Ammon's horn (tissue), 1 donor: ENCODE data around the gene PAQR6.
"Not testable (repeated sequence)": the region's sequence is repeated elsewhere in the genome, so short reads cannot be mapped to it uniquely, and the experiment has no call there.

ENCODE experiments used
- DNase-seq: peaks from one replicate; pipeline ENCODE4 v3.0.0-alpha.2; 2016; ENCODE audit warnings: low spot score

The PAQR6 gene

DNA sequence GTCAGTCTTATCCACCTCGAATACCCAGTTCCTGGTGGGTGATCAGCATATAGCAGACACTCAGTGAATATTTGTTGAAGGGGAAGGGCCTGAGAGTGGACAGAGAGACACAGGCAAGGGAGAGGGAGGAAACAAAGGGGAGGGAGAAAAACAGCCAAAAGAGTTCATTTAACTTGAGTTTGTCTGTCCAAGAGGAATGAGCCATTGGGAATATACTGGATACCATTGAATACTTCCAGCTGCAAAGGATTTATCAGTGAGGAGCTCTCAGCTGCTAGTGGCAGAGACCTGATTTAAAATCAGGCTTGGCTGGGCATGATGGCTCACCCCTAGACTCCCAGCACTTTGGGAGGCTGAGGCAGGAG, 17.4 kb downstream of the PAQR6 start:
- DNase-seq = no peak

DNA sequence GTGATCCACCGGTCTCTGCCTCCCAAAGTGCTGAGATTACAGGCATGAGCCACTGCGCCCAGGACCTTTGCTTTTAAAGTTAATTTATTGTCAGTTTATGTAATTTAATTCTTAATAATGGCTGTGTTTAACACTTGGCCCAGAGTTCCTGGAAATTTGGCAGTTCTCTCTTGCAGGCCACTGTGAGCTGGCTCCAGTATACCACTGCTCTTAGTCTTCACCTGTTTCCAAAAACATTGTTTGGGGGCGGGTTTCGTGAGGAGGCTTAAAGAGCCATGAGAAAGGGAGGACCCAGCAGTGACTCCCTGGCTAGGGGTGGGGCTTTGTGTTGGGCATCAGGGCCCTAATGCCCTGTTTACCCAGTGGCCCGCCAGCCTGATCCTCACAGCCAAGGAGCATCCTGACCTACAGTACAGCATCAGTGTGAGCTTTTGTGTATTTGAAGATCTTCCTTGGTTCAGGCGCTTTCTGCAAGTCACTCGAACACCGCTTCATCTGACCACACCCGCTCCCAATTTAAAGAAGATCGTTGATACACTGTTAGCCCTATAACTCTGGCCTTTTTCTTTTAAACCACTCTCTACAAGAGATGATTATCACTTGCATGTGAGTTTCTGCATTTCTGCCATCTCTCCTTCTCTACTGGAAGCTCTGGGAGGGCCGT, 17.9 kb downstream of the PAQR6 start:
- no peak for DNase-seq

DNA sequence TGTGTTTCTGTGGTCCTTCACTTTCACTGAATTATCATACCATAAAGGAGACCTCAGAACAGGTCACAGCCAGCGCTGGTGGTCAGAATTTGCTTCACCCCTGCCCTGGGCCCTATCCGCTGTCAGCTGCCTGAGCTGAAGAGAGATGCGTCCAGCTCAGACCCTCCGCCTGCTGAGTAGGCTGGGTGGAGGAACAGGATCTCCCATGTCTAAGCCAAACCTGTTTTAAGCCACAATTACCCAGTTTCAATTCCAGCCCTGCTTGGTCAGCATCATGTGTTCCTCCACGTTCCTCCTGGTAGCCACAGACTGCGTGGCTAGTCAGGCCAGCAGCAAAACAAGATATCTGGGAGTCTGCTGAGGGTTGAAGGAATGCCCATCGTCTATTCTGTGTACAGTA, 19.4 kb downstream of the PAQR6 start:
- DNase-seq = peak; percentile 49

DNA sequence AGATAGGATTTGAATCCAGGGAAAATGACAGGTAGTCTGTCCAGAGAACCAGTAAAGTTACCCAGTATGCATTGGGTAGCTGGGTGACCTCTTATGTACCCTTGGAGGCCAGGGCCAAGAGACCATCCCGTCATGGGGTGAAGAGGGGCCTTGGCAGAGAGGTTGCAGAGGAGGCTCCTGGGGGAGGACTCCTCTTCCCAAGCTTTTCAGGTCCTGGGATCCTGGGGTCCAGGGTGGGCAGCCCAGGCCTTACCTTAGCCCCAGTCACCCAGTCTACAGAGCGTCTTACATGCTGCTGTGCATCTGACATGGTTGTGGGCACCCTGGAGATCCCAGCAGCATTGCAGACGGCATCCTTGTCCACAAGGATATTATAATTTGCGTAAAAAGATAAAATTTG, 21.1 kb downstream of the PAQR6 start:
- no peak for DNase-seq

DNA sequence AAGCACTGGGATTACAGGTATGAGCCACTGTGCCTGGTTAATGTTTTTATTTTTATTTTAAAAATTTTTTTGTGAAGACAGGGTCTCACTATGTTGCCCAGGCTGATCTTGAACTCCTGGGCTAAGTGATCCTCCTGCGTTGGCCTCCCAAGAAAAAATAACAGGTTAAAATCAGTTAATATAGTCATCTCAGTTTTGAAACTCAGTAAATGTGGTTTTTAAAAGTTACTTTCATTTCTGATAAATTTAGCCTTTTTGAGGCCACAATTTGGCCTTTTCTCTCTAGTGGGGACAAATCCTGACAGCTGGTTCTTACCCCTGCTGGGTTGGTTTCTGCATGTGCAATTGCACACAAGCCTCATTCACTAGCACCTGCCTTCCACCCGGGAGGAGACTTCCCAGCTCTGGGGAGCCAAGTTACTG, 21.7 kb downstream of the PAQR6 start:
- no peak for DNase-seq

DNA sequence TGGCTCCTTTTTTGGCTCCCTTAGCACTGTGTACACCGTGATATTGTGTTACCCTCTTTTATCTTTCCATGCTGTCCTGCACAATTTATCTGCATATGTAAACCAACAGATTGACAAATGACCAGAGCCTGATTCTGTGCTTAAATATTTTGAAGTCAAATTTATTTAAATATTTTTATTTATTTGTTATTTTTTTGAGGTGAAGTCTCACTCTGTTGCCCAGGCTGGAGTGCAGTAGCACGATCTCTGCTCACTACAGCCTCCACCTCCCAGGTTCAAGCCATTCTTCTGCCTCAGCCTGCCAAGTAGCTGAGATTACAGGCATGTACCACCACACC, 22.2 kb downstream of the PAQR6 start:
- DNase-seq = no peak

DNA sequence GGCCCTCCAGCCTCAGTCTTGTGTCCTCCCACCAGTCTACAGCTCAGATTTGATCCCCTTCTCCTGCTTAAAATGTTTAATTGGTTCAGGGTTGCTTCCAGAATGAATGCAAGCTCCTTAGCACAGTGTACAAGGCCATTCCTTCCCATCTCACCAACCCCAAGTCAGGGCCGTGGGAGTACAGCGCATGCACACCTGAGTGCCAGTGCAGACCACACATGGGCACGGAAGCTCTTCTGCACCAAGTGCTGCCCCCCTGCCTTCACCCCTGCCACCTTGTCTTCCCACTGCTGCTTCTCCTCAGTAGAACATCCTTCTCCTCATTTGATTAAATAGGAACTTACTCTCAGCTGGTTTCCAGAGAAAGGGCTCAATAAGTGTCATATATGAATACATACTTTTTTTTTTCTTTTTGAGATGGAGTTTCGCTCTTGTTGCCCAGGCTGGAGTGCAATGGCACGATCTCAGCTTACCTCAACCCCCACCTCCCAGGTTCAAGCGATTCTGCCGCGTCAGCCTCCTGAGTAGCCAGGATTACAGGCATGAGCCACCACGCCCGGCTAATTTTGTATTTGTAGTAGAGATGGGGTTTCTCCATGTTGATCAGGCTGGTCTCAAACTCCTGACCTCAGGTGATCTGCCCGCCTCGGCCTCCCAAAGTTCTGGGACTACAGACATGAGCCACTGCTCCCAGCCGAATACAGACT, 25.7 kb downstream of the PAQR6 start:
- no peak for DNase-seq

DNA sequence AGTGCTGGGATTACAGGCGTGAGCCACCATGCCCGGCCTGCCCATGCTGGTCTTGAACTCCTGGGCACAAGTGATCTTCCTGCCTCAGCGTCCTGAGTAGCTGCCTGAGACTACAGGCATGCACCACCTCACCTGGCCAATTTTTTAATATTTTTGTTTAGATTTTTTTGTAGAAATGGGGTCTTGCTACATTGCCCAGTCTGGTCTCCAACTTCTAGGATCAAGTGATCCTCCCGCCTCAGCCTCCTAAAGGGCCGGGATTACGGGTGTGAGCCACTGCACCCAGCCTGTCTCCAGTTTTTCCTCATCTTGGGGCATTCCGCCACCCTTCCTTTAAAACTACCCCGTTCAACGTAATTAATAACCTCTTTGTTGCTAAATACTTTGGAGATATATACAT, 27.6 kb downstream of the PAQR6 start:
- DNase-seq = no peak

DNA sequence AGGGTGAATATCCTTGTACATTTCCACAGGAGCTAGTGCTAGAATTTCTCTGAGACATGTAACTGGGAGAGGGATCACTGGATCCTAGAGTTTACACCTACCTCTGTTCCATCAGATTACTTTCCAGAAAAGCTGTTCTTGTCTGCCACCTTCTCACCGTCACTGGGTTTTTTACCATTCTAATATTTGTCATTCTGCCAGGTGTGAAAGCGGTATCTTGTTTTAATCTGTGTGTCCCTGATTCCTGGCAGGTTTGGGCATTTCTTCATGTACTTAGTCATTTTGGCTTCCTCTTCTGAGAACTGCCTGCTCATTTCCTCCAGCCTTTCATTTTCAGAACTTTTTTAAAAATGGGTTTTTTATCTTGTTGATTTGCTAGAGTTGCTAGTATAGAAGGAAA, 30.0 kb downstream of the PAQR6 start:
- DNase-seq = no peak

DNA sequence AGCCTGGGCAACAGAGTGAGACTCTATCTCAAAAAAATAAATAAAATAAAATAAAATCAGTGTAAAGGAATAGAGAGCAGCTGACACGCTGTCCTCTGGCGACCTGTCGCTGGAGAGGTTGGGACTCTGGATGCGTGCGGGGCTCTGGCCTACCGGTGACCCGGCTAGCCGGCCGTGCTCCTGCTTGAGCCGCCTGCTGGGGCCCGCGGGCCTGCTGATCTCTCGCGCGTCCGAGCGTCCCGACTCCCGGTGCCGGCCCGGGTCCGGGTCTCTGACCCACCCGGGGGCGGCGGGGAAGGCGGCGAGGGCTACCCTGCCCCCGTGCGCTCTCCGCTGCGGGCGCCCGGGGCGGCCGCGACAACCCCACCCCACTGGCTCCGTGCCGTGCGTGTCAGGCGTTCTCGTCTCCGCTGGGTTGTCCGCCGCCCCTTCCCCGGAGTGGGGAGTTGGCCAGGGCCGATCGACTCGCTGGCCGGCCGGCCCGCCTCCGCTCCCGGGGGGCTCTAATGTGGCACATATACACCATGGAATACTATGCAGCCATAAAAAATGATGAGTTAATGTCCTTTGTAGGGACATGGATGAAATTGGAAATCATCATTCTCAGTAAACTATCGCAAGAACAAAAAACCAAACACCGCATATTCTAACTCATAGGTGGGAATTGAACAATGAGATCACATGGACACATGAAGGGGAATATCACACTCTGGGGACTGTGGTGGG, 31.3 kb downstream of the PAQR6 start:
- not testable (repeated sequence) for DNase-seq

DNA sequence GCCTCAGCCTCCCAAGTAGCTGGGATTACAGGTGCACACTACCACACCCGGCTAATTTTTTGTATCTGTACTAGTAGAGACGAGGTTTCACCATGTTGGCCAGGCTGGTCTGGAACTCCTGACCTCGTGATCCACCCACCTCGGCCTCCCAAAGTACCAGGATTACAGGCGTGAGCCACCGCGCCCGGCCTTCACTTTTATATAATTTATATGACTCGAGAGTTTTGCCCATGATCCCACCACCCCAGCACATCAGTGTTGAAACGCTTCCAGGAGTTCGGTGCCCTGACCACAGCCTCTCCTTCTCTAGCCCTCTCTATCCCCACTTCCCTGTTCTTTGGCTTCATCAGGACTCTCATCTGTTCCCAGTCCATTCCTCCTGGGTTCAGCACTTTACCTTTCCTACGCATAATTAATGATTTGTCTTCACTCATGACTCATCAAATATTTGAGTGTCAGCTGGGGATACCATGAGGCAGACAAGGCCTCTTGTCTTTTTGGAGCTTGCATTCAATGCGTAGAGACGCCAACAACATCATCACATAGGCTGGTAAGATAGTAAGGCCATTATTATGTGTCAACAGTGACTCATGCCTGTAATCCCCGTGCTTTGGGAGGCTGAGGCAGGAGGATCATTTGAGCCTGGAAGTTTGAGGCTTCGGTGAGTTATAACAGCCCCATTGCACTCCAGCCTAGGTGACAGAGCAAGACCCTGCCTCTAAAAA, 33.7 kb downstream of the PAQR6 start:
- DNase-seq = no peak

DNA sequence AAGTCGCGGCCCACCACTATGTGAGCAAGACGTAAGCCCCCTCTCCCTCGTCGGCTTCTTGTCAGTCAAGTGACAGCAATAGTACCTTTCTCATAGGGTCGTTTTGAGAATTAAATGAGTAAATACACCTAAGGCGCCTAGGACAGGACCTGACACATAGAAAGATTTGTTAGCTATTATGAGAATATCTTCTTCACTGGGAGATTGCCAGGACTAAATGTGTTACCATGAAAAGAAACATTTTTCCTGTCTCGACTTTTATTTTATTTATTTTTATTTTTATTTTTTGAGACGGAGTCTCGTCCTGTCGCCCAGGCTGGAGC, 34.3 kb downstream of the PAQR6 start:
- no peak for DNase-seq

DNA sequence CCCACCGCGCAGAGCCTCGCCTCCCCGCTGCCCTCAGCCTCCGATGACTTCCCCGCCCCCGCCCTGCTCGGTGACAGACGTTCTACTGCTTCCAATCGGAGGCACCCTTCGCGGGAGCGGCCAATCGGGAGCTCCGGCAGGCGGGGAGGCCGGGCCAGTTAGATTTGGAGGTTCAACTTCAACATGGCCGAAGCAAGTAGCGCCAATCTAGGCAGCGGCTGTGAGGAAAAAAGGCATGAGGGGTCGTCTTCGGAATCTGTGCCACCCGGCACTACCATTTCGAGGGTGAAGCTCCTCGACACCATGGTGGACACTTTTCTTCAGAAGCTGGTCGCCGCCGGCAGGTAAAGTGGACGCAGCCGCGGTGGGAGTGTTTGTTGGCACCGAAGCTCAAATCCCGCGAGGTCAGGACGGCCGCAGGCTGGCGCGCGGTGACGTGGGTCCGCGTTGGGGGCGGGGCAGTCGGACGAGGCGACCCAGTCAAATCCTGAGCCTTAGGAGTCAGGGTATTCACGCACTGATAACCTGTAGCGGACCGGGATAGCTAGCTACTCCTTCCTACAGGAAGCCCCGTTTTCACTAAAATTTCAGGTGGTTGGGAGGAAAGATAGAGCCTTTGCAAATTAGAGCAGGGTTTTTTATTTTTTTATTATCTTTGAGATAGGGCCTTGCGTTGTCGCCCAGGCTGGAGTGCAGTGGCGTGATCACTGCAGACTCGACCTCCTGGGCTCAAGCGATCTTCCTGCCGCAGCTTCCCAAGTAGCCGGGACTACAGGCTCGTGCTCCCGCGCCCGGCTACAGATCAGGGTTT, 34.8 kb downstream of the PAQR6 start, which contains the start of gene PMF1:
Gene PMF1 (plus strand): TSS at position 175 of the 811 bp plus-strand sequence. CDS start 9 bp downstream, at position 184.
- DNase-seq = peak; percentile 98

DNA sequence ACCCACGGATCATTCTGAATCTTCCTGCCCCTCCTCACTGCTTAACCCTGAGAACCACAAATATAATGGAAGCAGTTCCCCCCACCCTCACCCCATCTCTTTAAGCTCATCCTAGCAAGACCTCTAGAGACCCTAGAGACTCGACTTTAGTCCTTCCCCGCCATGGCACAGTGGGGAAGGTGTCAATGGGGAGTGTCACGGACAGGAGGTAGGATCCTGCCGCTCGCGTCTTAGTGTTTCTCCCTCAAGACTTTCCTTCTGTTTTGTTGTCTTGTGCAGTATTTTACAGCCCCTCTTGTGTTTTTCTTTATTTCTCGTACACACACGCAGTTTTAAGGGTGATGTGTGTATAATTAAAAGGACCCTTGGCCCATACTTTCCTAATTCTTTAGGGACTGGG, 35.7 kb downstream of the PAQR6 start:
- DNase-seq = no peak

DNA sequence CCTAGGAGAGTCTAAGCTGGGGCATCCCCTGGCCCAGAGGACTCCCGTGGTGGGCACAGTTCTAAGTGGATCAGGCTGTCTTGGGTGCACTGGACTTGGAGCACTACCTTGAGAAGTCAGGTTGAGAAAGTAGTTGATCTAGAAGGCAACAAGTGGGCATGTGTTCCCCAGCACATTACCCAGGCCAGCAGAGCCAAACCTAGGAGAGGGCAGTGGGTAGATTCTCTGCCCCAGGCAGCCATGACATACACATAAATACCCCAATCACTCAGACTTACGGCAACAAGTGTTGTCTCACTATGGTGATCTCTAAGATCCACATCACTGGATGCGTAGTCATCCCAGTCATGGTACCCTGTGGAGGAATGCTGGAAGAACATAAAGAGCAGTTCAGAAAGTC, 36.6 kb downstream of the PAQR6 start:
- no peak for DNase-seq

DNA sequence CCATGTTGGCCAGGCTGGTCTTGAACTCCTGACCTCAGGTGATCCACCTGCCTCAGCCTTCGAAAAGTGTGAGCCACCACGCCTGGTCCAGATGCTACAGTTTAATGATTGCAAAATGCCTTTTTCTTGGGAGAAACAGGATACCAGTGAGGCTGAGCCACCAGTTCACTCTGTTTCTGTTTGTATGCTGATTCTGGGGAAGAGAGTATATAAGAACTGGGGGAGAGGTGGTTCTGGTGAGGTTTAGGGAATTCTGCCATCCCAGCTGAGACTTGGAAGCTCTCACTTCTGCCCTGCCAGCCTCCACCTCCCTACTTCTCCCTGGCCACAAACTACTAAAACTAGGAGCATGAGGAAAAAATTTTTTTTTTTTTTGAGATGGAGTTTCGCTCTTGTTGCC, 43.2 kb downstream of the PAQR6 start:
- DNase-seq = no peak

DNA sequence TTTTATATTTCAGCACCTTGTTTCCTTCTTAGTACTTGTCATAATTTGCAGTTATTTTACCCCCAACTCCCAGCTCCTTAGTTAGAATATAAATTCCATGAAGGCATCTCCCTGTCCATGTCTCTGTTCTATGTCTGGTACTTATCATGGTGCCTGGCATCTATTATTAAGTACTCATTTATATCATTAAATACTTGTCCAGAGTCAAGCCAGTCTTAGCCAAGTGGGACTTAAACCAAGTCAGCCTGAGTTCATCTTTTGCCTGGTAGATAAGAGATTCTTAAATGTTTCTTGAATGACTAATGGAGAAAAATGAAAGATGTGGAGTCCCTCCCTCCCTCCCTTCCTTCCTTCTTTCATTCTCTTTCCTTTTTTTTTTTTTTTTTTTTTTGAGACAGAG, 44.5 kb downstream of the PAQR6 start:
- no peak for DNase-seq

DNA sequence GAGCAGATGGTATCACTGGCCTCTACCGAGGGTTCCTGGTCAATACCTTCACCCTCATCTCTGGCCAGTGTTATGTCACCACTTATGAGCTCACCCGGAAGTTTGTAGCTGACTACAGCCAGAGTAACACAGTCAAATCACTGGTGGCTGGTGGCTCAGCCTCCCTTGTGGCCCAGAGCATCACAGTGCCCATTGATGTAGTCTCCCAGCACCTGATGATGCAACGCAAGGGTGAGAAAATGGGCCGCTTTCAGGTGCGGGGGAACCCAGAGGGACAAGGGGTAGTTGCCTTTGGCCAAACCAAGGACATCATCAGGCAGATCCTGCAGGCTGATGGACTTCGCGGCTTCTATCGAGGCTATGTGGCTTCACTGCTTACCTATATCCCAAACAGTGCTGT, 47.8 kb downstream of the PAQR6 start:
- no peak for DNase-seq

DNA sequence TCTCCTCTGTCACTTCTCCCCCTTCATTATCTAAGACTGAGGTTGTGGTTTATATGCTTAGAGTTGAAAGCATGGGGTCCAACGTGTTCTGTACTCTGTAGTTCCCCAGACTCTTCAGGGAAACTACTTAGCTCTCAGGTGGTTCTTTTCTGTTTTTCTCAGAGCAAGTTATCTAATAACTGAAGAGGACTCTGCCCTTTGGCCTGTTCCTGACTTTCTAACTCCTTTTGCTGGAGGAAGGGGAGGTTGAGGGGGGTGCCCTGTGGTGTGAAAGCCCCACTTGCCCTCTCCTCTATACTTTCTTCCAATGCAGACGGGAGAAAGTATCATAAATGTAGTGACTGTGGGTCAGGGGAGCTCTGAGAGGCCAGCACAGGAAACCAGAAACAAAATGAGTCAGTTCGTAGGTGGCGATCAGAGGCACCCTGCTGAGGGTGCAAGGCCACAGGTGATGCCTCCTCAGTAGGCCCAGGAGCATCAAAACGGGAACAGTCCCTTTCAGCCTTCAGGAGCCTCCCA, 49.0 kb downstream of the PAQR6 start:
- no peak for DNase-seq

DNA sequence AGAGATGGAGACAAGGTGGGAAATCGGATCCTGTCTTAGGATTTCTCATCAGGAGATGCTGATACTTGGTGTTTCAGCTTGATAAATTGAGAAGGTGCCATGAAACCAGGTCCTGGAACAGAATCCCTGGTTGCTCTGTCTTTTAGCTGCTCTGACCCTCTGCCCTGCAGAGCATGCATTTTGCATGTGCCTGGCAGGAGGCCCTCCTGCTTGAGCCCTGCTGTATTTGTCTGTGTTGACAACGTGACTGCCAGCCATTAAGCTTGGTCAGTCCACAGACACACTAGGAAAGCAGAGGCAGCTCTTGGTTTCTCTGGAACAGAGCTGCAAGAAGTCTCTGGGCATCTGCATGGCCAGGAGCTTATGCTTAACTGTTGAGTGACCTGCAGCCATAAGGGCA, 51.4 kb downstream of the PAQR6 start:
- no peak for DNase-seq

DNA sequence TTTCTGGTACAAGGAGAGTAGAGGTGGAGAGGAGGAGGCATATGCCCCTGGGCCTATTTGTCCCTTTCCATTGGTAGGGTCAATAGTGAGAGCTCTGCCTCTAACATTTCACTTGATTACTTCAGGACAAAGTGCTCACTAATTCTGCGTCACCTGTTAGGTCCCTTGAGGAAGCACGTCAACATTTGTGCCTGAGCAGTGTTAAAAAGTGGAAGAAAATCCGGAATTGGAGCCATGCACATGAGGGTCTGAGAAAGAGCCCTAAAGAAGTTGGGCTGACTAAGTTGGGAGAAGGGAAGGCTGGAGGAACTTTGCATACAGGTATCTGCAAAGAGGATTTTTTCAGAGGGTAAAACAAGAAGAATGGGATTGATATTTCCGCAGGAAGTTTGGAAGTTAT, 52.0 kb downstream of the PAQR6 start:
- no peak for DNase-seq

DNA sequence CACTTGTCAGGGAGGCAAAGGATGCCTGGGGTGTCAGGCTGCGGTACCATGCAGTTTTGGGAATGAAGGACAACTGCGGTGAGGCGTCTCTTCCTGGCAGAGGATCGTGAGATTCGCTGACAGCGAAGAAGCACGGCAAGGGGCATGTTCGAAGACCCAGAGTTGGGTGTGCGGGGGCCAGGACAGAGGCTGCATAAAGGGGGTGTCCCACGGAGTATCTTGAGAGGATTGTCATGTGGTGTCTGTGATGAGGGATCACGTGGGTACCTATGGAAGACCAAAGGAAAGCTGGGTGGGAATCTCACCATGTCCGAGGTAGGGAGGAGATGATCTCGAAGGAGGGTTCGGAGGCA, 53.6 kb downstream of the PAQR6 start:
- DNase-seq = no peak
